Astrocyte (in vitro differentiated cells and primary cell): Measurements from ENCODE around the gene SPDEF. TPM values are rescaled to one million over a fixed set of nuclear protein-coding genes. Genes with fewer than 3 reads are reported as not detected.

Source experiments
- DNase-seq: peaks from one replicate; pipeline ENCODE4 v3.0.0-alpha.2; 2010; ENCODE audit warnings: low read depth
- FAIRE-seq: peaks from 2 replicates; lab custom pipeline; 2011; peaks lifted over from hg19 to GRCh38; lab: Jason Lieb, UNC
- H2AFZ ChIP-seq: 2 replicates; pipeline ENCODE4 v1.6.0; 2012; ENCODE audit warnings: low read depth, low read length, inconsistent platforms
- H3K27ac ChIP-seq: 2 replicates; pipeline ENCODE4 v1.5.1; 2011; ENCODE audit warnings: low read depth, low read length, inconsistent platforms
- H3K27me3 ChIP-seq: 2 replicates; pipeline ENCODE4 v1.6.0; 2011; ENCODE audit warnings: low read length, inconsistent platforms; ENCODE audit not compliant: insufficient read depth
- H3K36me3 ChIP-seq: 2 replicates; pipeline ENCODE4 v1.5.1; 2011; ENCODE audit warnings: low read length, inconsistent platforms; ENCODE audit not compliant: insufficient read depth
- H3K4me1 ChIP-seq: 2 replicates; pipeline ENCODE4 v1.5.1; 2011; ENCODE audit warnings: low read length, inconsistent platforms; ENCODE audit not compliant: insufficient read depth
- H3K4me2 ChIP-seq: 2 replicates; pipeline ENCODE4 v1.6.0; 2012; ENCODE audit warnings: low read length, inconsistent platforms
- H3K4me3 ChIP-seq: 2 replicates; pipeline ENCODE4 v1.5.1; 2011; ENCODE audit warnings: low read depth, mild to moderate bottlenecking, low read length, inconsistent platforms; ENCODE audit not compliant: insufficient read depth
- H3K79me2 ChIP-seq: 2 replicates; pipeline ENCODE4 v1.6.0; 2012; ENCODE audit warnings: mild to moderate bottlenecking, low read length, inconsistent platforms; ENCODE audit not compliant: insufficient read depth
- H3K9ac ChIP-seq: 2 replicates; pipeline ENCODE4 v1.6.0; 2012; ENCODE audit warnings: mild to moderate bottlenecking, low read length, inconsistent platforms
- H3K9me3 ChIP-seq: 2 replicates; pipeline ENCODE4 v1.5.1; 2012; ENCODE audit warnings: low read depth, mild to moderate bottlenecking, low read length, inconsistent platforms; ENCODE audit not compliant: insufficient read depth
- H4K20me1 ChIP-seq: 2 replicates; pipeline ENCODE4 v1.6.0; 2012; ENCODE audit warnings: low read length, inconsistent platforms; ENCODE audit not compliant: insufficient read depth
- H3K27ac Mint-ChIP-seq: one replicate; pipeline ENCODE4 v1.8.0; 2021; ENCODE audit warnings: mild to moderate bottlenecking, mixed read lengths; ENCODE audit not compliant: unreplicated experiment
- H3K27me3 Mint-ChIP-seq: one replicate; pipeline ENCODE4 v1.8.0; 2021; ENCODE audit warnings: low read depth, mixed read lengths; ENCODE audit not compliant: unreplicated experiment
- H3K36me3 Mint-ChIP-seq: one replicate; pipeline ENCODE4 v1.8.0; 2021; ENCODE audit warnings: low read depth, mixed read lengths; ENCODE audit not compliant: unreplicated experiment
- H3K4me1 Mint-ChIP-seq: one replicate; pipeline ENCODE4 v1.8.0; 2021; ENCODE audit warnings: low read depth, mixed read lengths; ENCODE audit not compliant: unreplicated experiment
- H3K4me3 Mint-ChIP-seq: one replicate; pipeline ENCODE4 v1.8.0; 2021; ENCODE audit warnings: mild to moderate bottlenecking, moderate library complexity, mixed read lengths; ENCODE audit not compliant: unreplicated experiment
- H3K9me3 Mint-ChIP-seq: one replicate; pipeline ENCODE4 v1.8.0; 2021; ENCODE audit warnings: mild to moderate bottlenecking, mixed read lengths; ENCODE audit not compliant: unreplicated experiment
- EZH2 ChIP-seq: IDR thresholded peaks from 2 replicates; pipeline ENCODE4 v1.6.1; 2012; ENCODE audit warnings: mild to moderate bottlenecking, low read length, inconsistent platforms; ENCODE audit not compliant: insufficient read depth
- total RNA-seq: library from RNA; stranded (reverse); gene quantifications from 2 replicates; pipeline ENCODE4 v1.2.1, GENCODE V29; 2021
- TF ChIP-seq, protein P1 (sequence below): IDR thresholded peaks from 2 replicates; pipeline ENCODE4 v1.5.1; 2011; ENCODE audit warnings: low read depth, mild to moderate bottlenecking, inconsistent platforms, low read length, moderate library complexity; ENCODE audit not compliant: insufficient read depth

The SPDEF gene
- total RNA-seq, 1 donor from 2014 or later, result 0.16 TPM

DNA sequence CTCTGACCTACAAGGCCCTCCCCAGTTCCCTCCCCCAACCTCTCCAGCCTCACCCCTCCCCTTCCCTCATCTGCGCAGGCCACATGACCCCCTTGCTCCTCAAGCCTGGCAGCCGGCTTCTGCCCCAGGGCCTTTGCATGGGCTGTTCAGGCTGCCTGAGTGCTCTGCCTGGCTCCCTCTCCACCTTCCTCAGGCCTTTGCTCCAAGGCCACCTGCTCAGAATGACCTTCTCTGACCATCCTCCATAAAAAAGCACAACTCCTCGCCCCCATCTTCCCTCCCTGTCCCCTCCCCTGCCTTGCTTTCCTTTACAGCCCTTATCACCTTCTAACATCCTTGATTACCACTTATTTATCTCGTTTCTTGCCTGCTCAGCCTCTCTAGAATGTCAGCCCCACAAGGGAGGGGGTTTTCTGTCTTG lies 38.7 kb downstream of the SPDEF start:
- H3K4me3 ChIP-seq, result no peak overlapping the region
- FAIRE-seq, result no peak
- H3K4me3 Mint-ChIP-seq, result no peak overlapping the region

DNA sequence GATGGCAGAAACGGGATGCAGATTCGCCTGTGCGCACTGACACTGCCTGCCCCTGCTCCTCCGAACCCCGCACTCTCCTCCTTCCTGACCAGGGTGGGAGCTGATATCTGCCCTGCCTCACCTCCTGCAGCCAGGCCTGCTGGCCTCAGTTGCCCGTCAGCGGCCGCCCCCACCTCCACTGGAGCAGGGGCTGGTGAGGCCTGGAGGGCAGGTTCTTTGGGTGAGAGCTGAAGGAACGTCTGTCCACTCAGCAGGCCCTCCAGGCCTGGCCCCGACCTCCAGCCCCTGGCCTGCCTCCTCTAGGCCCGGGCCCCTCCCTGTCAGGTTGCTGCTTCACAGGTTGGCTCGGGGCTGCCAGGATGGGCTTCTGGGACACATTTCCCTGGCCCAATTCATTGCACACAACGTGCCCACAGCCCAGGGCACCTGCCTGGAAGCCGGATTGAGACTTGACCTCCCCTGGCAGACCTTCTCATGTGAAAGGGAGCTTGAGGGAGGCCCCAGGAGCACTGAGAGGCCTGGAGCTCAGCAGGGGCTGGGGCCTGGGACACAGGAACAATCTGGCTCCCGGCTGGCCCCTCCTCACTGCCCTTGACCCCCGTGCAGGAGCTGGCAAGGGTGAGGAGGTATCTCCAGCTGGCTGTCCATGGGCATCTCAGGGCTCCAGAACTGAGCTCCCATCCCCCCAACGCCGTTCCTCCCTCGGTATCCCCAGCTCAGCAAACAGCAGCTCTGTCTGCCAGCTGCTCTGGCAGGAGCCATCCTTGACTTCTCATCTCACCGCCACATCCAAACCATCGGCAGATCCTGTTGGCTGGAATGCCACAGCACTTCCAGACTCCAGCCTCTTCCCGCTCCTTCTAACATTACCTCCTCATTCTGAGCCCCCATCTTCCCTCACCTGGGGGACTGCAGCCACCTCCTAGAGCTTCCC lies 39.5 kb downstream of the SPDEF start:
- Histone ChIP-seq H3K36me3 (no peaks in the 10 kb centered on the region), H3K27ac (no peak overlapping the region), H3K79me2 (no peaks in the 10 kb centered on the region), H3K9me3 (no peaks in the 10 kb centered on the region), H2AFZ (no peak overlapping the region), H3K4me2 (no peak overlapping the region), H3K27me3 (peaks cover 7% of the 10 kb centered on the region), H4K20me1 (no peaks in the 10 kb centered on the region), H3K4me3 (no peak overlapping the region), H3K4me1 (peaks cover 5% of the 10 kb centered on the region), H3K9ac (no peak overlapping the region)
- no peaks in the 10 kb centered on the region for H3K4me1 Mint-ChIP-seq
- DNase-seq (no peak), FAIRE-seq (no peak)
- H3K27me3 Mint-ChIP-seq, result peaks cover 51% of the 10 kb centered on the region
- H3K9me3 Mint-ChIP-seq, result peaks cover 3% of the 10 kb centered on the region
- H3K4me3 Mint-ChIP-seq, result no peak overlapping the region
- H3K27ac Mint-ChIP-seq, result no peak overlapping the region
- TF ChIP-seq, protein P1, sequence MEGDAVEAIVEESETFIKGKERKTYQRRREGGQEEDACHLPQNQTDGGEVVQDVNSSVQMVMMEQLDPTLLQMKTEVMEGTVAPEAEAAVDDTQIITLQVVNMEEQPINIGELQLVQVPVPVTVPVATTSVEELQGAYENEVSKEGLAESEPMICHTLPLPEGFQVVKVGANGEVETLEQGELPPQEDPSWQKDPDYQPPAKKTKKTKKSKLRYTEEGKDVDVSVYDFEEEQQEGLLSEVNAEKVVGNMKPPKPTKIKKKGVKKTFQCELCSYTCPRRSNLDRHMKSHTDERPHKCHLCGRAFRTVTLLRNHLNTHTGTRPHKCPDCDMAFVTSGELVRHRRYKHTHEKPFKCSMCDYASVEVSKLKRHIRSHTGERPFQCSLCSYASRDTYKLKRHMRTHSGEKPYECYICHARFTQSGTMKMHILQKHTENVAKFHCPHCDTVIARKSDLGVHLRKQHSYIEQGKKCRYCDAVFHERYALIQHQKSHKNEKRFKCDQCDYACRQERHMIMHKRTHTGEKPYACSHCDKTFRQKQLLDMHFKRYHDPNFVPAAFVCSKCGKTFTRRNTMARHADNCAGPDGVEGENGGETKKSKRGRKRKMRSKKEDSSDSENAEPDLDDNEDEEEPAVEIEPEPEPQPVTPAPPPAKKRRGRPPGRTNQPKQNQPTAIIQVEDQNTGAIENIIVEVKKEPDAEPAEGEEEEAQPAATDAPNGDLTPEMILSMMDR, result no peak
- no peak for TF ChIP-seq EZH2
- no peaks in the 10 kb centered on the region for H3K36me3 Mint-ChIP-seq

More for the DNA sequence above, 38.7 kb downstream of the SPDEF start:
- Histone ChIP-seq H4K20me1 (no peaks in the 10 kb centered on the region), H3K79me2 (no peaks in the 10 kb centered on the region), H3K27ac (no peak overlapping the region), H3K36me3 (no peaks in the 10 kb centered on the region), H3K4me1 (peaks cover 5% of the 10 kb centered on the region), H3K27me3 (peaks cover 7% of the 10 kb centered on the region), H3K9me3 (no peaks in the 10 kb centered on the region), H3K9ac (no peak overlapping the region), H2AFZ (no peak overlapping the region), H3K4me2 (no peak overlapping the region)
- no peaks in the 10 kb centered on the region for H3K36me3 Mint-ChIP-seq
- TF ChIP-seq, protein P1, result no peak
- TF ChIP-seq EZH2, result no peak
- H3K4me1 Mint-ChIP-seq, result no peaks in the 10 kb centered on the region
- peaks cover 53% of the 10 kb centered on the region for H3K27me3 Mint-ChIP-seq
- H3K27ac Mint-ChIP-seq, result no peak overlapping the region
- peaks cover 3% of the 10 kb centered on the region for H3K9me3 Mint-ChIP-seq
- DNase-seq, result no peak
